VCaP (cell line): ENCODE data around the gene TNIP1.
A peak's percentile ranks its signal among the peaks of the same experiment; 100 is the strongest.

ENCODE experiments used
- H3K27ac ChIP-seq: fragments of 450-650 bp; 2 replicates; pipeline ENCODE4 v1.5.1; 2017
- CTCF ChIP-seq: fragments of 450-650 bp; conservative IDR thresholded peaks from 2 replicates; pipeline ENCODE4 v1.5.1; 2017; ENCODE audit warnings: mild to moderate bottlenecking, moderate library complexity

Gene TNIP1

GRCh38 chr5:151123897-151124751 lies 43.3 kb upstream of the TNIP1 start:
- TF ChIP-seq CTCF = no peak
- H3K27ac ChIP-seq = no peak overlapping the region

- H3K27ac ChIP-seq = no peak overlapping the region
- TF ChIP-seq CTCF = no peak
These were observed 42.0 kb upstream of the TNIP1 start for GRCh38 chr5:151122828-151123227.

GRCh38 chr5:151121665-151122064 lies 40.8 kb upstream of the TNIP1 start:
- TF ChIP-seq CTCF = no peak

GRCh38 chr5:151121095-151121494 lies 40.3 kb upstream of the TNIP1 start:
- TF ChIP-seq CTCF = no peak
- H3K27ac ChIP-seq = no peak overlapping the region

More at GRCh38 chr5:151121665-151122064, 40.8 kb upstream of the TNIP1 start:
- H3K27ac ChIP-seq = no peak overlapping the region

GRCh38 chr5:151118913-151119575 lies 38.2 kb upstream of the TNIP1 start:
- H3K27ac ChIP-seq = no peak overlapping the region
- no peak for TF ChIP-seq CTCF

GRCh38 chr5:151115272-151115905 lies 34.6 kb upstream of the TNIP1 start:
- no peak overlapping the region for H3K27ac ChIP-seq
- TF ChIP-seq CTCF = peak; percentile 98

GRCh38 chr5:151113651-151114050 lies 32.8 kb upstream of the TNIP1 start:
- no peak overlapping the region for H3K27ac ChIP-seq
- TF ChIP-seq CTCF = no peak
